Muscle of arm (tissue), 14 donors: ENCODE measurements around the gene THSD1. TPM values are rescaled to one million over a fixed set of nuclear protein-coding genes. Genes with fewer than 3 reads are reported as not detected.
A peak's percentile ranks its signal among the peaks of the same experiment; 100 is the strongest.

ENCODE experiments used
- DNase-seq: peaks from one replicate; pipeline ENCODE4 v3.0.0-alpha.2; 2013
- long read RNA-seq, 11 donors: transcript quantifications; one replicate each; lab custom pipeline, GENCODE V29; 2026
- polyA plus RNA-seq, 12 donors: library from polyadenylated mRNA; unstranded; fragments of 120-200 nt; gene quantifications; one replicate each; pipeline ENCODE4 v1.2.1, GENCODE V29; 2013; ENCODE audit not compliant: insufficient read length in 12 of 12

THSD1 gene, protein sequence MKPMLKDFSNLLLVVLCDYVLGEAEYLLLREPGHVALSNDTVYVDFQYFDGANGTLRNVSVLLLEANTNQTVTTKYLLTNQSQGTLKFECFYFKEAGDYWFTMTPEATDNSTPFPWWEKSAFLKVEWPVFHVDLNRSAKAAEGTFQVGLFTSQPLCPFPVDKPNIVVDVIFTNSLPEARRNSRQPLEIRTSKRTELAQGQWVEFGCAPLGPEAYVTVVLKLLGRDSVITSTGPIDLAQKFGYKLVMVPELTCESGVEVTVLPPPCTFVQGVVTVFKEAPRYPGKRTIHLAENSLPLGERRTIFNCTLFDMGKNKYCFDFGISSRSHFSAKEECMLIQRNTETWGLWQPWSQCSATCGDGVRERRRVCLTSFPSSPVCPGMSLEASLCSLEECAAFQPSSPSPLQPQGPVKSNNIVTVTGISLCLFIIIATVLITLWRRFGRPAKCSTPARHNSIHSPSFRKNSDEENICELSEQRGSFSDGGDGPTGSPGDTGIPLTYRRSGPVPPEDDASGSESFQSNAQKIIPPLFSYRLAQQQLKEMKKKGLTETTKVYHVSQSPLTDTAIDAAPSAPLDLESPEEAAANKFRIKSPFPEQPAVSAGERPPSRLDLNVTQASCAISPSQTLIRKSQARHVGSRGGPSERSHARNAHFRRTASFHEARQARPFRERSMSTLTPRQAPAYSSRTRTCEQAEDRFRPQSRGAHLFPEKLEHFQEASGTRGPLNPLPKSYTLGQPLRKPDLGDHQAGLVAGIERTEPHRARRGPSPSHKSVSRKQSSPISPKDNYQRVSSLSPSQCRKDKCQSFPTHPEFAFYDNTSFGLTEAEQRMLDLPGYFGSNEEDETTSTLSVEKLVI
- polyA plus RNA-seq = 10 to 100 TPM in 11 of 12 donors, not detected in 1; 12.4 to 24.9 (median 19.5) TPM
- long read RNA-seq, donor 1 = 0 reads
- long read RNA-seq, donor 2, transcript THSD1-202 (4 exons, 3,189 nt) = major isoform, 5 of 8 reads
- long read RNA-seq, donor 2, partial matches to known transcripts = 0 of 8 reads
- long read RNA-seq, donor 2, other reads (novel, unspliced or antisense) = 0 of 8 reads
- long read RNA-seq, donor 3, partial matches to known transcripts = 0 of 6 reads
- long read RNA-seq, donor 3, other reads (novel, unspliced or antisense) = 0 of 6 reads
- long read RNA-seq, donor 4, partial matches to known transcripts = 0 of 1 reads
- long read RNA-seq, donor 4, other reads (novel, unspliced or antisense) = 0 of 1 reads
- long read RNA-seq, donor 5, partial matches to known transcripts = 7 of 14 reads
- long read RNA-seq, donor 5, other reads (novel, unspliced or antisense) = 0 of 14 reads
- long read RNA-seq, donor 6, partial matches to known transcripts = 13 of 16 reads
- long read RNA-seq, donor 6, other reads (novel, unspliced or antisense) = 0 of 16 reads
- long read RNA-seq, donor 7, partial matches to known transcripts = 0 of 2 reads
- long read RNA-seq, donor 7, other reads (novel, unspliced or antisense) = 0 of 2 reads
- long read RNA-seq, donor 8, transcript THSD1-201 (5 exons, 2,962 nt) = major isoform, 5 of 20 reads
- long read RNA-seq, donor 8, transcript THSD1-202 (4 exons, 3,189 nt) = major isoform, 5 of 20 reads
- long read RNA-seq, donor 8, partial matches to known transcripts = 10 of 20 reads
- long read RNA-seq, donor 8, other reads (novel, unspliced or antisense) = 0 of 20 reads
- long read RNA-seq, donor 9, partial matches to known transcripts = 0 of 4 reads
- long read RNA-seq, donor 9, other reads (novel, unspliced or antisense) = 0 of 4 reads
- long read RNA-seq, donor 10, transcript THSD1-201 (5 exons, 2,962 nt) = major isoform, 8 of 11 reads
- long read RNA-seq, donor 10, partial matches to known transcripts = 0 of 11 reads
- long read RNA-seq, donor 10, other reads (novel, unspliced or antisense) = 0 of 11 reads
- long read RNA-seq, donor 11, partial matches to known transcripts = 0 of 6 reads
- long read RNA-seq, donor 11, other reads (novel, unspliced or antisense) = 0 of 6 reads

DNA sequence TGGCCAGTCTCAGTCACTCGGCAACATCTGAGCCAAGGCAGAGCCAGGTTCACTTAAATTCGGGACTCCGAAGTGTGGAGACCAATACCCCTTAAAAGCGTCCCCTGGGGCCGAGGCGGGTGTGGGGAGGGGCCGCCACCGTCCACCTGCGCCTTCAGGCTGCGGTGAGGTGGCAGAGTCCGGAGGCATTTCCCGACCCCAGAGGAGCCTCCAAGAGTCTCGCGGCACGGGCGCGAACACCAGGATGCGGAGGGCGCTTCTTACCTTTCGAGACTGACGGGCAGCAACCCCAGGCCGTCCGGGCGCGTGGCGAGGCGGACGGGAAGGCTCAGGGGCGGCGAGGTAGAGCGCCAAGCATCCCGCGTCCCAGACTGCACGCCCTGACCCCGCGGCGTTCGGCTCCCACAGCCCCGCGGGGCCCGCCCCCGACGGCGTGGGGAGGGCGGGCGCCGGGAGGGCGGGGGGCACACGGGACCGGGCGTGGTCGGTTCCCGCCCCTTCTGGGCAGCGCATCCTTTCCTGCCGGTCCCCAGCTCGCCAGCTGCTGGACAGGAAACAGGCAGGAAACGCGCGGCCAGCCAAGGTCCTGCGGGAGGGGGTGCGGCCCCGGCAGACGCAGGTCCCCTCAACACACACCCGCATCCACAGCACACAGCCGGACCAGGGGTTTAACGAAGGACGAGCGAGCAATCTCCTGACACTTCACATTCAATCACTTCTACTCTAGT, at the start of gene THSD1:
Gene THSD1, minus strand, starts transcription at position 406 of the 728 bp plus-strand sequence. CDS start 3,572 bp downstream, outside the sequence.
- DNase-seq = peak; percentile 64

DNA sequence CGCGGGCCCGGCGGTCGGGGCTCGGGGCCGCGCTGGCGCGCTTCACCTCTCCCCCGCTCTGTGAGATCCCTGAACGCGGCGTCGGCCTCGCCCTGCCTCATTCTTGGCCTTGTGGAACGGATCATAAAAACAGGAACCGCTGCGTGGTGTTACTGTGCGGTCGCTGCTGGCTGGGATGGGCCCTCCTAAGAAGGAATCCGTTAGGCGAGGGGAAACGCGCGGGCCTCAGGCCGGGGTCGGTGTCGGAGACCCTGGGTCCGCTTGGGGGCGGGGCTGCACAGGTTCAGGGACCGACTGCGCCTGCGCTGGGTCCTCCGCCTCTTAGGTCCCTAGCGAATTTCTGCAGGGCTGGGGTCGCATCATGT, 49.7 kb upstream of the THSD1 start:
- DNase-seq = peak; percentile 84

DNA sequence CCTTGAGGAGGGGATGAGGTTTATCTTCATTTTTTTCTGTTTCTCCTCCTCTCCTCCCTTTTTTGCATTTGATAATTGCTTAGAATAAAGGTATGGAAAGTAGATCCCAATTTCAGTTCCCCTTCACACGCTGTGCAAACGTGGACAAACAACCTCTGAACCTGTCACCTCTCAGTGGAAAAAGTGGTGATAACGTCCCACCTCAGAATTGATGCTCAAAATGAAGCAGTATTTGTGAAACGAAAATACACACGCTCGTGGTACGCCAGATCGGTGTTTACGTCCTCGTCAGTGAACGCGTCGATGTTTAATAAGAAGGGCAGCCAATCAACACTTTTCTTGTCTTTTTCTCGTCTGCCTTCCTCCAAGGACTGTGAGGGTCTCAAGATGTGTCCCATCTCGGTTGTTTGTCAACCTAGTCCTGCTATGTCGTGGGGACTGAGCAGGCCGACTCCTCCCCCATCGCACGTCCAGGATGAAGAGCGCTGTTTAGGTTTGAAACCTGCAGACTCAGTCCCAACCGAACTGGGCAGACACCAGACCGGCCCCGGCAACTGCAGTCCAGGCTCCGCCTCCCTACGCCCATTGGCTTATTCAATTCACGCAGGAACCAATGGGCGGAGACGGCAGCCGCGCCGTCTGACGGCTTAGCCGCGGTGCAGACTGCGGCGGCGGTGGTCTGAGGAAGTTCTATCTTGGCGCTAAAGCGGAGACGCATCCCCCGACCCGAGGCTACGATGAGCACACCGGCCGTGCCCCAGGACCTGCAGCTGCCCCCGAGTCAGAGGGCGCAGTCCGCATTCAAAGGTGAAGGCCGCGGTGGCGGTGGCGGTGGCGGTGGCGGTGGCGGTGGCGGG, 49.1 kb upstream of the THSD1 start, which contains the start of gene CKAP2:
Gene CKAP2, plus strand, starts transcription at position 659 of the 857 bp plus-strand sequence. Its CDS starts 79 bp downstream, at position 738.
- peak; percentile 97 for DNase-seq

DNA sequence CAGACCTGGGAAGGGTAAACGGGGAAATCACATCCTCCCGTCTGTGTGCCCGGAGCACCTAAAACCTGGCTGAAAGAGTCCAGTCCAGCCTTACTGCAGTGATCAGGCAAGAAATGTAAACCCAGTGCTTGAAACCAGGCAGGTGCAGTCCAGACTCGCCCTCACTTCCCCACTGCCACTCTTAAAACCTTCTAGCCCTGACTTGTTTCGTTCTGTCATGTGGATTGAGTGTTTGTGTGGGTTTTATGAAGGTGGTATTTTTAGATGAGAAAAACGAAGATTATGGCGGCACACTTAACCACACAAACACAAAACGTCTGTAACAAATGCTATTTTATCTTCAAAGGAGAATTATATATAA, 48.5 kb upstream of the THSD1 start:
- DNase-seq = no peak

DNA sequence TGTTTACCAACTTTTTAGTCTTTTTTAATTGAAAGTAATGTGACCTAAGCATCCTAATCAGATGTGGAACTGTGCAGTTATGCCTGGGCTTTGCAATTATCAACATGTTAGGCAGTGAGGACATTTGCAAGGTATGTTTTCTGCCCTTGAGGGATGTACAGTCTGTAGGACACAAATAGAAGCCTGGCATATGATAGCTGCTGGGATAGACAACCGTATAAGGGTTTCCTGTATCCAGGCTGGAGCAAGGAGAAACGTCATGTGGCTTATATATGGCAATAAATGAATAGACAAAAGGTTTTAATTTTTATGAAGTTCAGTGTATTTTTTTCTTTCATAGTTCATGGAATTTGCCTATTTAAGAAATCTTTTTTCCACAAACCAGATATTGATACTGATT, 46.5 kb upstream of the THSD1 start:
- no peak for DNase-seq

DNA sequence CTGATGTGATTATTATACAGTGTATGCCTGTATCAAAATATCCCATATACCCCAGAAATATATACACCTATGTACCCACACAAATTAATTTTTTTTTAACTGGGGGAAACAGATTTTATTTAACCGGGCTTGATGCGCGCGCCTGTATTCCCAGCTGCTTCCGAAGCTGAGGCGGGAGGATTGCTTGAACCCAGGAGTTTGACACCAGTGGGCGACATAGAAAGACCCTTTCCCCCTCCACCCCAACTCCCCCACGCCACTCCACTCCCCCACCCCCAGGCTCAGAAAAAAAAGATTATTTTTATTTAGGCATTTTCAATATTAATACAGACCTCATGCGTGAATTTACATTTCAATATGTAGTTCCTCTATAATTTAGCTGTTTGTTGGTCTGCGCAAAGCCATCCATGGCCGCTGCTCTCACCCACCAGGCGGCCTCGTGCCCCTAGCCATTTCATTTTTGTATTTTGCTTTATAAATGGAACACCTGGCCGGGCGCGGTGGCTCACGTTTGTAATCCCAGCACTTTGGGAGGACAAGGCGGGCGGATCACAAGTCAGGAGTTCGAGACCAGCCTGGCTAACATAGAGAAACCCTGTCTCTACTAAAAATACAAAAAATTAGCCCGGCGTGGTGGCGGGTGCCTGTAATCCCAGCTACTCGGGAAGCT, 45.3 kb upstream of the THSD1 start:
- DNase-seq = no peak

DNA sequence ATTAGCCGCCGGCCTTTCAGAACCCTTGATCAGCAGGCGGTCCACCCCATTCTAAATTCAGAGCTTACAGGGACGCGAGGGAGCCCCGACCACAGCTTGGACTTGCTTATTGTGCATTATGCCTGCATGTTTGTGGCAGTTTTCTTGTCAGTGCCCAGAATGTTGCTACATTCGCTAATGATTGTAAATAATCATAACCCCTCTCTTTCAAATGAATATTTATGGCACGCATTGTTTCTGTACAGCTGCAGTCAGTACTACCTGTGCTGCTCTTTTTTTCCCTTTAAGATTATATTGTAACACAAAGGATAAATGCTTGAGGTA, 44.8 kb upstream of the THSD1 start:
- DNase-seq = no peak

DNA sequence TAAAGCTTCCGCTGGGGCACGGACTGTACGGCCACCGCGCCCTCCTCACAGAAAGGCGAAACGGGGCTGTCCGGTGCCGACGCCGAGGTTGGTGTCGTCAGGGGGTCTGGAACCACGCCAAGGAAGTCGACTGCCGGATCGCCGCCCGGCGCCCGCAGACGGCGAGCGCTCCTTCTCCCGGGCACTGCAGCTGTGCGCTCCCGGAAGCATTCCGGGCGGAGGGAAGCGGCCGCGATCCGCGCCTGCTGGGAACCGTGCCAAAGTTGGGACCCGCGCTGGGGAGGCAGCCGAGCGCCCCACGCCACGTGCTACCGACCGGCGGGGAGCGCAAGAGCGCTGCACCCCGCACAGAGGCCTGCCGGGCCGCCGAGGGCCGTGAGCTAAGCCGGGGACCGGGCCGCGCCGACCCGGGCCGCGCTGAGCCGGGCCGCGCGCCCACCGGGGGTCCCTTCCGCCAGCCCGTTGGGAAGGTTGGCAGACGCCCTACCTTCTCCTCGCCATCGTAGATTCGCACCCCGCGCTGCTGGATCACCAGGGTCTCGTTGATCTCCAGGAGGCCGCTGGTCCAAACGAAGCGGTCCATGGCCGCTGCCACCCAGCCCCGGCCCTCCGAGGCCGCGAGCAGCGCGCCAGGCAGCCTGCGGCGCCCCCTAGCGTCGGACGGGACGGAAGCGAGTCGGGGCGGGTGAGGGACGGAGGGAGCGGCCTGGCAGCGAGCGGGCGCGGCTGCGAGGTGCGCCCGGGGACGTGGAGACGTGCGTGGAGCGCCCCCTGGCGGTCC, 44.2 kb upstream of the THSD1 start, which contains the start of gene VPS36:
Gene VPS36, minus strand, starts transcription at position 623 of the 781 bp plus-strand sequence. Its CDS starts 40 bp downstream, at position 583.
- DNase-seq = peak; percentile 98

DNA sequence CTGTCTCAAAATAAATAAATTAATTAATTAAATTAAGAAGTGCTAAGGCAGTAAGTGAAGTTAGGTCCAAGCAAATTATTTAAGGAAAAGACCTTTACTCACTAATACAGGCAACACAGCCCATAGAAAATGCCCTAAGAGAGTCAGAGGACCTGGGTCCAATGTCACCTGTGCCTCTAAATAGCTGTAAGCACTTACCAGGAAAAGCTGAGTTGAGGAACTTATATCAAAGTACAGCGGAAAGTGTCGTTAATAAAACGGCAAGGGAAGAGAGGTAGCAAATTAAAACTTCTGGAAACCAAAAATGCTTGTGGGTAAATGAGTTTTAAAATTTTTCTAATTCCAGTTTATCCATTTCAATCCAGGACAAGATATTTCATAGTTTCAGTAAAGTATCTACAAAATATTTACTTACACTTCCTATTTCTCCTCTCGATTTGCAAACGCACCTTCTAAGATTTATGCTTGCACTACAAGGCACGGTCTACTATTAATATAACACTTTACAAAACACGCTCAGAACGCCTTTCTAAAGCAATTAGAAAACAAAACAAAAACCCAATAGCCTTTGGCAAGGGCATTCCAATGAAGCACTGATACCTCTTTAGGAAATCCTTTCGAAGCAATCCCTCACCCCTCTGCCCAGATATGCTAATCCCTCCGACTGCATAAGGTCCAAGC, 43.5 kb upstream of the THSD1 start:
- DNase-seq = no peak

DNA sequence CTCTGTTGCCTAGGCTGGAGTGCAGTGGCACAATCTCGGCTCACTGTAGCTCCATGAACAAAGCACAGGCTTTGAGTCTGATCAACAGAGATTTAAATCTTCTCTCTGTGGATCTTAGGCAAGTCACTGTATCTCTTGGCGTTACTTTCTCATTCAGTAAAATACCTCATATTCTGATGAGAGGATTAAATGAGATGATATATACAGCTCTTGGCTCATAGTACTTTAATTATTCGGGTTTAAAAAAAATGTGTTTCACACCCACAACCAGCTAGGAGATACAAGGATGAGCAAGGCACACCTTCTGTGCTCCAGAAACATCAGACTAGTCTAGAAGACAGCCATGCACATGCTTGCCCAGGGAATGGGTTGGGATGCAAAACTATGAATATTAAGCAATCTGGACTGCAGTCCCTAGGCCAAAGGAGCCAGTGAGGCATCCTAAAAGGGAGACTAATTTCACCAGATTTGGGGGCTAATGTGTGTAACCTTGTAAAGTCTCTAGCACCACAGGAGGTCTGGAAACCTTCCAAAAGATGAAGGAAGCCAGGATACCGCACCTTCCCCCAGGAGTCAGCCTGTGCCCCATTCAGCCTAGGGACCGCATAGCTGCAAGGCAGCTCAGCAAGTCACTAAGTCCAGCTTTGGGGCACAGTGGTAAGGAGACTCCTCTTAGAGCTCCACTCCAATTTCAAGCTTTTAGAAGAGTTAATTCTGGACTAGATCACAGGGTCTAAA, 42.0 kb upstream of the THSD1 start:
- no peak for DNase-seq

DNA sequence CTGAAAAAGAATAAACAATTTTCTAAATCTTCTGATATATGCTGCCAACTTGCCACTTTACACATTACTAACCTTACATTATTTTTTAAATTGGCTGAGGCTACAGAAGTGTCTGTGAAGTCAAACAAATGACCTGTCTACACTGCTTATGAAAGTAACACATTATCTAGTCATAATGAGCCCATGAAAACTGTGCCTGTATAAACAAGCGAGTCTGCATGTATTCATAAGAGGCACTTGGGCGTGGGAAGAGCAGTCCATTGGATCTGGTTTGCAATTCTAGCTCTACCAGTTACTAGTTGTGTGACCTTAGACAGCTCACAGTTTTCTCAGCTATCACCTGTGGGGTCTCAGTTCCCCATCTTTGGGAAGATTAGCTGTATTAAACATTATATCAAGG, 41.4 kb upstream of the THSD1 start:
- no peak for DNase-seq

DNA sequence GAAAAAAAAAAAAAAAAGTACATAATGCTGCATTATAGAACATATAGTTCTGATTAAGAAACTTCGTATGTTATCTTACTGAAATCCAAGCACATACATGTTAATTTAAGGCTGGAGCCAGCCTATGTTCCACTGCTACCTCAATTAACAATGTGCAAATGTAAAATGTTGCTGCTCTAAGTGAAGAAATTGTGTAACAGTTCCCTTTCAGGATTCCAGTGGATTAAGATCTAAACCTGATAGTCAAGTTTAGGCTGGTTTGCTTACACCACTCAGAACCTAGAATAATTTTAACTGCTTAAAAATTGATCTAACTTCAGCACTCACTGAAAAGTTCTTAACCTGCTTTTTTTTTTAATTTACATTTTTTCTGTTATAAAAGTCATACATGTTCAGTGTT, 40.3 kb upstream of the THSD1 start:
- DNase-seq = no peak

DNA sequence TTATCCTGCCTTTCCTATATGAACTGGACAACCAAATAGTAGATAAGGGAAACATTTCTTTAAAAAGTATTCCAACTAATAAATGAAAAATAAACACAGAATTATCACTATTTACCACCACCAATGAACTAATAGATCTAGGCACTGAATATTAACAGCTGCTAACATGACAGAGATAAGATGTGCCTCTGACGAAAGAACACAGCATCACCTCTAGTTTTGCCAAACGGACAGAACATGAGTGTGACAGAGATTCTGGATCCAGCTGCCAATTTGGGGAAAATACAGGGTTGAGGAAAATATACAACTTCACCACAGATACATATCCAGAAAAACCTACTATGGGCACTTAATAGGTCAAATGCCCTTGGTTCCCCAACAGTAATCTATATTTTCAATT, 26.5 kb upstream of the THSD1 start:
- no peak for DNase-seq

DNA sequence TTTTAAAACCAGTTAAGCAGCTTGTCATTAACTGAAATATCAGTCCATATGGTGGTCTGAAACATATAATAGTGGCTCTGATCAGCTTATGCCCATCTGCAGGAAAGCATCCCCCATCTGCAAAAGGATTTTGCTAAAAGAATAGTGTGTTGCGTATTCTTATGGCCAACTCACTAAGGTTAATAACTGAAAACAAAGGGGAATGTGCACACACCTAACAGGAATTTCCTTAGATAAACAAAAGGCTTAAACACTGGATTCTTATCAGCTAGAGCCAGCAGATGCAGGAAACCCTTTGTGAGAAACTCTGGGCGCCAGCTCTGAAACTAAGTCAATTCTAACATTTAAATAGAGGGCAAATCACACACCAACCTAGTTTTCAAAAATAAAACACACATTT, 22.3 kb upstream of the THSD1 start:
- DNase-seq = no peak

DNA sequence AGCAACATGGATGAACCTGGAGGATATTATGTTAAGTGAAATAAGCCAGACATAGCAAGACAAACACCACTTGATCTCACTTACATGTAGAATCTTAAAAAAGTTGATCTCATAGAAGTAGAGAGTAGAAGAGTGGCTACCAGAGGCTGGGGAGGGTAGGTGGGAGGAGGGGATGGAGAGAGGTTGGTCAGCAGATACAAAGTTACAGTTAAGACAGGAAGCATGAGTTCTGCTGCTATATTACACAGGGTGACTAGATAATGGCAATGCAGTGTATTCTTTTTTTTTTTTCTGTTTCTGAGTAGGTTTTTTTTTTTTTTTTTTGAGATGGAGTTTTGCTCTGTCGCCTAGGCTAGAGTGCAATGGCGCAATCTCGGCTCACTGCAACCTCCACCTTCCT, 15.2 kb upstream of the THSD1 start:
- no peak for DNase-seq

DNA sequence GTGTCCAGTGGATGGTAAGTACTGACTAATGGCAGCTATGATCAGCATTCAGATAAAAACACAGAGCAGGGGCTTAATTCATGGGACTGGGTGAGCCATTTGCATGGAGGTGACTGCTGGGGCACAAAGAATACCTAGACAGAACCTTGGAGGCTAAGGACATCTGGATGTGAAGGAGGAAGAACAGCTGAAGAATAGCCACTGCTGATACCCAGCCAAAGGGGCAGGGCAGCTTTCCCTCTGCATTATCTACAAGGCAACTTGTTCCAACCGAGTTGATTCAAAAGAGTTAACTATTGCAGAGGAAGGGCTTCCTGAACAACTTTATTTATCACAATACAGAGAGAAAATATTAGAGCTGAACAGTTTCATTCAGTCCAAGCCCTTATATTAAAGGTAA, 13.1 kb upstream of the THSD1 start:
- DNase-seq = no peak
